HS-5 (cell line): ENCODE data around the gene FAF2.
"Not testable (repeated sequence)": the region's sequence is repeated elsewhere in the genome, so short reads cannot be mapped to it uniquely, and the experiment has no call there.

Source experiments
- DNase-seq: peaks from one replicate; pipeline ENCODE4 v3.0.0-alpha.2; 2012; ENCODE audit warnings: low read depth

The FAF2 gene

GRCh38 chr5:176418251-176418650, 29.9 kb upstream of the FAF2 start:
- DNase-seq, result no peak

- no peak for DNase-seq
These were observed 28.1 kb upstream of the FAF2 start for GRCh38 chr5:176420086-176420485.

- no peak for DNase-seq
These were observed 27.1 kb upstream of the FAF2 start for GRCh38 chr5:176420972-176421544.

GRCh38 chr5:176424181-176424580, 24.0 kb upstream of the FAF2 start:
- DNase-seq, result no peak

GRCh38 chr5:176425138-176425537, 23.0 kb upstream of the FAF2 start:
- DNase-seq, result no peak

- DNase-seq, result no peak
These were observed 22.4 kb upstream of the FAF2 start for GRCh38 chr5:176425791-176426190.

- DNase-seq, result no peak
These were observed 21.3 kb upstream of the FAF2 start for GRCh38 chr5:176426876-176427275.

GRCh38 chr5:176427971-176428370, 20.2 kb upstream of the FAF2 start:
- DNase-seq, result no peak

GRCh38 chr5:176429972-176430371, 18.2 kb upstream of the FAF2 start:
- DNase-seq, result no peak

- DNase-seq, result no peak
These were observed 15.5 kb upstream of the FAF2 start for GRCh38 chr5:176432707-176433106.

- DNase-seq, result peak; percentile 81
These were observed 11.5 kb upstream of the FAF2 start for GRCh38 chr5:176436656-176437055.

GRCh38 chr5:176438959-176439757, 9.0 kb upstream of the FAF2 start:
- DNase-seq, result peak; percentile 77

GRCh38 chr5:176440927-176441706, 7.1 kb upstream of the FAF2 start:
- no peak for DNase-seq

- no peak for DNase-seq
These were observed 6.3 kb upstream of the FAF2 start for GRCh38 chr5:176441921-176442323.

- not testable (repeated sequence) for DNase-seq
These were observed 5.3 kb upstream of the FAF2 start for GRCh38 chr5:176442911-176443310.

- no peak for DNase-seq
These were observed 3.4 kb upstream of the FAF2 start for GRCh38 chr5:176444742-176445141.

- no peak for DNase-seq
These were observed 2.0 kb upstream of the FAF2 start for GRCh38 chr5:176446028-176446665.

- no peak for DNase-seq
These were observed 1.1 kb upstream of the FAF2 start for GRCh38 chr5:176446884-176447590.

GRCh38 chr5:176447591-176447977, 601 bp upstream of the FAF2 start:
- DNase-seq, result no peak

GRCh38 chr5:176450077-176450476, 1.9 kb downstream of the FAF2 start:
- DNase-seq, result no peak

- no peak for DNase-seq
These were observed 6.7 kb downstream of the FAF2 start for GRCh38 chr5:176454724-176455394.
